Gastrocnemius medialis (tissue), 4 donors: ENCODE results near the gene FCRL3. TPM values are rescaled to one million over a fixed set of nuclear protein-coding genes. Genes with fewer than 3 reads are reported as not detected.

Source experiments
- ATAC-seq, 2 donors: fragments of 150-250 bp; one replicate each; pipeline ENCODE4 v1.9.1; 2016
- DNase-seq, 2 donors: peaks; one replicate each; pipeline ENCODE4 v3.0.0-alpha.2; 2019
- H3K27ac ChIP-seq, 4 donors: fragments of 200-600 bp; sonication (generic); 1 replicate in 1 of 4; 2 replicates in 3 of 4; pipeline ENCODE4 v1.5.1; 2016 to 2018; ENCODE audit warnings: mild to moderate bottlenecking in 2 of 4, moderate library complexity in 1 of 4
- H3K27me3 ChIP-seq, 3 donors: fragments of 200-600 bp; sonication (generic) in 2 of 3; 1 replicate in 1 of 3; 2 replicates in 2 of 3; pipeline versions ENCODE4 v1.5.1 to v1.6.0; 2016 to 2019; ENCODE audit warnings: mild to moderate bottlenecking in 1 of 3, moderate library complexity in 1 of 3
- H3K36me3 ChIP-seq, 2 donors: fragments of 200-600 bp; sonication (generic) in 1 of 2; one replicate each; pipeline ENCODE4 v1.5.1; 2017 to 2018
- H3K4me1 ChIP-seq, 2 donors: fragments of 200-600 bp; sonication (generic) in 1 of 2; one replicate each; pipeline ENCODE4 v1.5.1; 2016 to 2017; ENCODE audit warnings: mild to moderate bottlenecking in 2 of 2
- H3K4me3 ChIP-seq, 4 donors: fragments of 200-600 bp; sonication (generic) in 3 of 4; 1 replicate in 1 of 4; 2 replicates in 3 of 4; pipeline ENCODE4 v1.5.1; 2016 to 2019; ENCODE audit warnings: mild to moderate bottlenecking in 2 of 4
- H3K9me3 ChIP-seq, 3 donors: fragments of 200-600 bp; sonication (generic) in 2 of 3; 1 replicate in 1 of 3; 2 replicates in 2 of 3; pipeline ENCODE4 v1.5.1; 2016 to 2019
- POLR2A ChIP-seq, 2 donors: fragments of 450-650 bp; IDR thresholded peaks; one replicate each; pipeline ENCODE4 v1.6.1; 2017; ENCODE audit warnings: antibody characterized with exemption in 2 of 2, mild to moderate bottlenecking in 2 of 2, moderate library complexity in 2 of 2
- in situ Hi-C, 4 donors: fragments of 200-750 bp; cut with MboI; loops; one replicate each; pipeline versions ENCODE4 v1.15.0 to v1.8.0; 2017; ENCODE audit warnings: low sequenced_read_pairs in 4 of 4
- intact Hi-C: fragments of 100-400 bp; cut with DNase I; formaldehyde crosslinking; loops from one replicate; pipeline ENCODE4 v1.15.1; 2023; ENCODE audit warnings: low total_unique reads
- total RNA-seq, 4 donors: library from RNA; depleted of rRNA; stranded (reverse); fragments of >200 nt; gene quantifications; one replicate each; pipeline versions ENCODE4 v1.1.0 to v1.2.3, GENCODE V29; 2016
- TF ChIP-seq, protein P1 (sequence below), 5 experiments: fragments of 450-650 bp in 3 of 5; fragments of 200-600 bp in 2 of 5; sonication (generic) in 2 of 5; IDR thresholded peaks in 4 of 5; conservative IDR thresholded peaks in 1 of 5; 1 replicate in 4 of 5; 2 replicates in 1 of 5; pipeline ENCODE4 v1.5.1; 2016 to 2019; ENCODE audit warnings: antibody characterized with exemption in 5 of 5, mild to moderate bottlenecking in 3 of 5, moderate library complexity in 3 of 5

FCRL3 gene
- total RNA-seq, 4 donors from 2014 or later: not detected

DNA sequence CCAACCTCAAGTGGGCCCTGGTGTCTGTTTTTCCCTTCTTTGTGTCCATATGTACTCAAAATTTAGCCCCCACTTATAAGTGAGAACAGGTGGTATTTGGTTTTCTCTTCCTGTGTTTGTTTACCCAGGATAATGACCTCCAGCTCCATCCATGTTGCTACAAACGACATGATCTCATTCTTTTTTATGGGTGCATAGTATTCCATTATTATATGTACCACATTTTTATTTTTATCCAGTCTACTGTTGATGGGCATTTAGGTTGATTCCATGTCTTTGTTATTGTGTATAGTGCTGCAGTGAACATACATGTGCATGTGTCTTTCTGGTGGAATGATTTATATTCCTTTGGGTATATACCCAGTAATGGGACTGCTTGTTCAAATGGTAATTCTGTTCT lies 27.6 kb downstream of the FCRL3 start:
- Histone ChIP-seq H3K9me3 (no peaks in the 10 kb centered on the region), H3K27ac (no peak overlapping the region), H3K4me3 (no peak overlapping the region), H3K36me3 (no peaks in the 10 kb centered on the region), H3K4me1 (no peaks in the 10 kb centered on the region), H3K27me3 (no peaks in the 10 kb centered on the region)
- intact Hi-C loops (no loop called here), in situ Hi-C loops (no loop called here)
- ATAC-seq (no peak), DNase-seq (no peak)
- TF ChIP-seq POLR2A (IDR thresholded peaks at IDR 0.05): no peak
- TF ChIP-seq, protein P1, sequence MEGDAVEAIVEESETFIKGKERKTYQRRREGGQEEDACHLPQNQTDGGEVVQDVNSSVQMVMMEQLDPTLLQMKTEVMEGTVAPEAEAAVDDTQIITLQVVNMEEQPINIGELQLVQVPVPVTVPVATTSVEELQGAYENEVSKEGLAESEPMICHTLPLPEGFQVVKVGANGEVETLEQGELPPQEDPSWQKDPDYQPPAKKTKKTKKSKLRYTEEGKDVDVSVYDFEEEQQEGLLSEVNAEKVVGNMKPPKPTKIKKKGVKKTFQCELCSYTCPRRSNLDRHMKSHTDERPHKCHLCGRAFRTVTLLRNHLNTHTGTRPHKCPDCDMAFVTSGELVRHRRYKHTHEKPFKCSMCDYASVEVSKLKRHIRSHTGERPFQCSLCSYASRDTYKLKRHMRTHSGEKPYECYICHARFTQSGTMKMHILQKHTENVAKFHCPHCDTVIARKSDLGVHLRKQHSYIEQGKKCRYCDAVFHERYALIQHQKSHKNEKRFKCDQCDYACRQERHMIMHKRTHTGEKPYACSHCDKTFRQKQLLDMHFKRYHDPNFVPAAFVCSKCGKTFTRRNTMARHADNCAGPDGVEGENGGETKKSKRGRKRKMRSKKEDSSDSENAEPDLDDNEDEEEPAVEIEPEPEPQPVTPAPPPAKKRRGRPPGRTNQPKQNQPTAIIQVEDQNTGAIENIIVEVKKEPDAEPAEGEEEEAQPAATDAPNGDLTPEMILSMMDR (IDR thresholded peaks at IDR 0.05 in 4 of 5, conservative IDR thresholded peaks at IDR 0.05 in 1 of 5): no peak

DNA sequence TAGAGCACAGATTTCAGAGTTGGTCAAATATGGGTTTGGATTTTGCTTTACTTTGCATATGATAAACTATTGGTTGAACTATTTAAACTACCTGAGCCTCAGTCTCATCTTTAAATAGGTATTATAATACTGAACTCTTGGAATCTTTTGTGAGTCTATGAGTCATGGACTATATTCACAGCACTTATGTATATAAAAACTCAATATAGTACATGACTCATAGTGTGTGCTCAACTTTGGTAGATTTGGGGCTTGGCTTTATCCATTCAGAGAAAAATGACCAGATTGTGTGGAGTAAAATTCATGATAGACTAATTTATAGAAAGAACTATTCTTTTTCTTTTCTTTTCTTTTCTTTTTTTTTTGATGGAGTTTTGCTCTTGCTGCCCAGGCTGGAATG lies 28.7 kb downstream of the FCRL3 start:
- intact Hi-C loops (no loop called here), in situ Hi-C loops (no loop called here)
- Histone ChIP-seq H3K9me3 (no peaks in the 10 kb centered on the region), H3K36me3 (no peaks in the 10 kb centered on the region), H3K27me3 (no peaks in the 10 kb centered on the region), H3K4me1 (no peaks in the 10 kb centered on the region), H3K27ac (no peak overlapping the region), H3K4me3 (no peak overlapping the region)
- TF ChIP-seq POLR2A (IDR thresholded peaks at IDR 0.05): no peak
- TF ChIP-seq, protein P1 (IDR thresholded peaks at IDR 0.05 in 4 of 5, conservative IDR thresholded peaks at IDR 0.05 in 1 of 5): no peak
- DNase-seq (no peak), ATAC-seq (no peak)

DNA sequence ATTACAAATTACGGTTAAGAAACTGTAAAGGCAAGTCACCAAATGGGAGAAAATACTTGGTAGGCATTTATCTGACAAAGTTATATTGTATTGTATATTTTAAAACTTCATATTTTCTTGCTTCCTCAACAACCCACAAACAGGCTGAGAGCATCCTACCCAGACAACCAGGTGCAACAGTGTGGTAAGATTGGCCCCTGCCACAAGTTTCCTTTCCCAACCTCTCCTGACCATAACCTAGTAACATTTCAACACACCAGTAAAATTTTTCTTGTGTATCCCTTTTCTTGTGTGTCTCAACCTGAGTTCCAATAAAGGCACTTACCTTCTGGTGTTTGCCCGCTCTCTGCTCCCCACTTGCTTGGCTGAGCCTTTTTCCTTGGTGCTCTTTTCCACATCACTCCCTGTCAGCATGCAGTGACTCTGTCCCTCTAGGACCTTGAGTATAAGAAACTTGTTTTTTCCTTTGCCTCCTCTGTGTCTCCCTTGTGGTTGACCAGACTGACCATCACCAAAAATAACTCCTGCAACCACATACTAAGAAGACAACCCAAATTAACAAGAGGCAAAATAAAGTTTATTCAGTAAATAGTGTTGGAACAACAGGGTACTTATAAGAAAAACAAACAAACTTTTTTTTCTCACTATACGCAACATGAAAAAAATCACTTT lies 40.9 kb downstream of the FCRL3 start:
- ATAC-seq (no peak), DNase-seq (no peak)
- Histone ChIP-seq H3K27ac (no peak overlapping the region), H3K9me3 (no peaks in the 10 kb centered on the region), H3K4me1 (no peaks in the 10 kb centered on the region), H3K36me3 (no peaks in the 10 kb centered on the region), H3K4me3 (no peak overlapping the region), H3K27me3 (no peaks in the 10 kb centered on the region)
- no peak for TF ChIP-seq POLR2A (IDR thresholded peaks at IDR 0.05)
- TF ChIP-seq, protein P1 (IDR thresholded peaks at IDR 0.05 in 4 of 5, conservative IDR thresholded peaks at IDR 0.05 in 1 of 5): no peak
- in situ Hi-C loops: no loop called here
- intact Hi-C loops: no loop called here

DNA sequence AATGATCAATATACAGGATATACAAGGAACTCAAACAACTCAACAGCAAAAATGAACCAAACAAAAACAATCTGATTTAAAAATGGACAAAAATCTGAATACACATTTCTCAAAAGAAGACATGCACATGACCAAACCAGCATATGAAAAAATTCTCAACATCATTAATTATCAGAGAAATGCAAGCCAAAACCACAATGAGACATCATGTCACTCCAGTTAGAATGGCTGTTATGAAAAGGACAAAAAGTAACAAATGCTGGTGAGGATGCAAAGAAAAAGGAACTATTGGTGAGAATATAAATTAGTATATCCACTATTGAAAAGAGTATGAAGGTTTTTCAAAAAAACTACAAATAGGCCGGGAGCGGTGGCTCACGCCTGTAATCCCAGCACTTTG lies 42.0 kb downstream of the FCRL3 start:
- Histone ChIP-seq H3K27ac (no peak overlapping the region), H3K4me3 (no peak overlapping the region), H3K9me3 (no peaks in the 10 kb centered on the region), H3K36me3 (no peaks in the 10 kb centered on the region), H3K27me3 (no peaks in the 10 kb centered on the region), H3K4me1 (no peaks in the 10 kb centered on the region)
- in situ Hi-C loops: no loop called here
- DNase-seq (no peak), ATAC-seq (no peak)
- intact Hi-C loops: no loop called here
- TF ChIP-seq, protein P1 (IDR thresholded peaks at IDR 0.05 in 4 of 5, conservative IDR thresholded peaks at IDR 0.05 in 1 of 5): no peak
- no peak for TF ChIP-seq POLR2A (IDR thresholded peaks at IDR 0.05)

DNA sequence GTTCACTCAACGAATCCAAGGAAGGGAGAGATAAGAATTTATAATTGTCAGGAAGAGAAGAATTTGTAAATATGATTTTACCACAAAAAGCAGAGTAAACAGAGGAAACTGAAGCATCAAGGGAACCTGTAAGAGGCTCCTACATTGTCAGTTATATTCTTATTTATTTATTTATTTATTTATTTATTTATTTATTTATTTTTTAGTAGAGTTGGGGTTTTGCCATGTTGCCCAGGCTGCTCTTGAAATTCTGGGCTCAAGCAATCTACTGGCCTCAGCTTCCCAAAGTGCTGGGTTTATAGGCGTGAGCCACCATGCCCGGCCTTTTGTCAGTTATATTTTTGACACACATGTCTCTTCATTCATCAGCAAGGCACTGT lies 47.1 kb downstream of the FCRL3 start:
- TF ChIP-seq, protein P1 (IDR thresholded peaks at IDR 0.05 in 4 of 5, conservative IDR thresholded peaks at IDR 0.05 in 1 of 5): no peak
- no peak for TF ChIP-seq POLR2A (IDR thresholded peaks at IDR 0.05)
- in situ Hi-C loops (no loop called here), intact Hi-C loops (no loop called here)
- ATAC-seq: no peak
- DNase-seq: no peak
- no peaks in the 10 kb centered on the region for H3K27me3 ChIP-seq
- no peaks in the 10 kb centered on the region for H3K9me3 ChIP-seq
- H3K36me3 ChIP-seq: no peaks in the 10 kb centered on the region
- H3K27ac ChIP-seq: no peak overlapping the region
- no peak overlapping the region for H3K4me3 ChIP-seq
- H3K4me1 ChIP-seq: no peaks in the 10 kb centered on the region
